ENCODE results near the gene GJC2.

Gene GJC2

DNA sequence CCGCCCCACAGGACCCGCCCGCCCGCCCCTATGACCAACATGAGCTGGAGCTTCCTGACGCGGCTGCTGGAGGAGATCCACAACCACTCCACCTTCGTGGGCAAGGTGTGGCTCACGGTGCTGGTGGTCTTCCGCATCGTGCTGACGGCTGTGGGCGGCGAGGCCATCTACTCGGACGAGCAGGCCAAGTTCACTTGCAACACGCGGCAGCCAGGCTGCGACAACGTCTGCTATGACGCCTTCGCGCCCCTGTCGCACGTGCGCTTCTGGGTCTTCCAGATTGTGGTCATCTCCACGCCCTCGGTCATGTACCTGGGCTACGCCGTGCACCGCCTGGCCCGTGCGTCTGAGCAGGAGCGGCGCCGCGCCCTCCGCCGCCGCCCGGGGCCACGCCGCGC, 8.0 kb downstream of the GJC2 start:
- H3K4me3 ChIP-seq (ENCODE audit: control insufficient read depth, low read depth, low read length), result no peak overlapping the region
- no peak for DNase-seq (ENCODE audit: low read depth)
- TF ChIP-seq, protein P1, sequence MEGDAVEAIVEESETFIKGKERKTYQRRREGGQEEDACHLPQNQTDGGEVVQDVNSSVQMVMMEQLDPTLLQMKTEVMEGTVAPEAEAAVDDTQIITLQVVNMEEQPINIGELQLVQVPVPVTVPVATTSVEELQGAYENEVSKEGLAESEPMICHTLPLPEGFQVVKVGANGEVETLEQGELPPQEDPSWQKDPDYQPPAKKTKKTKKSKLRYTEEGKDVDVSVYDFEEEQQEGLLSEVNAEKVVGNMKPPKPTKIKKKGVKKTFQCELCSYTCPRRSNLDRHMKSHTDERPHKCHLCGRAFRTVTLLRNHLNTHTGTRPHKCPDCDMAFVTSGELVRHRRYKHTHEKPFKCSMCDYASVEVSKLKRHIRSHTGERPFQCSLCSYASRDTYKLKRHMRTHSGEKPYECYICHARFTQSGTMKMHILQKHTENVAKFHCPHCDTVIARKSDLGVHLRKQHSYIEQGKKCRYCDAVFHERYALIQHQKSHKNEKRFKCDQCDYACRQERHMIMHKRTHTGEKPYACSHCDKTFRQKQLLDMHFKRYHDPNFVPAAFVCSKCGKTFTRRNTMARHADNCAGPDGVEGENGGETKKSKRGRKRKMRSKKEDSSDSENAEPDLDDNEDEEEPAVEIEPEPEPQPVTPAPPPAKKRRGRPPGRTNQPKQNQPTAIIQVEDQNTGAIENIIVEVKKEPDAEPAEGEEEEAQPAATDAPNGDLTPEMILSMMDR (conservative IDR thresholded peaks at IDR 0.05; ENCODE audit: control insufficient read depth, insufficient read depth, low read depth, low read length), result no peak

DNA sequence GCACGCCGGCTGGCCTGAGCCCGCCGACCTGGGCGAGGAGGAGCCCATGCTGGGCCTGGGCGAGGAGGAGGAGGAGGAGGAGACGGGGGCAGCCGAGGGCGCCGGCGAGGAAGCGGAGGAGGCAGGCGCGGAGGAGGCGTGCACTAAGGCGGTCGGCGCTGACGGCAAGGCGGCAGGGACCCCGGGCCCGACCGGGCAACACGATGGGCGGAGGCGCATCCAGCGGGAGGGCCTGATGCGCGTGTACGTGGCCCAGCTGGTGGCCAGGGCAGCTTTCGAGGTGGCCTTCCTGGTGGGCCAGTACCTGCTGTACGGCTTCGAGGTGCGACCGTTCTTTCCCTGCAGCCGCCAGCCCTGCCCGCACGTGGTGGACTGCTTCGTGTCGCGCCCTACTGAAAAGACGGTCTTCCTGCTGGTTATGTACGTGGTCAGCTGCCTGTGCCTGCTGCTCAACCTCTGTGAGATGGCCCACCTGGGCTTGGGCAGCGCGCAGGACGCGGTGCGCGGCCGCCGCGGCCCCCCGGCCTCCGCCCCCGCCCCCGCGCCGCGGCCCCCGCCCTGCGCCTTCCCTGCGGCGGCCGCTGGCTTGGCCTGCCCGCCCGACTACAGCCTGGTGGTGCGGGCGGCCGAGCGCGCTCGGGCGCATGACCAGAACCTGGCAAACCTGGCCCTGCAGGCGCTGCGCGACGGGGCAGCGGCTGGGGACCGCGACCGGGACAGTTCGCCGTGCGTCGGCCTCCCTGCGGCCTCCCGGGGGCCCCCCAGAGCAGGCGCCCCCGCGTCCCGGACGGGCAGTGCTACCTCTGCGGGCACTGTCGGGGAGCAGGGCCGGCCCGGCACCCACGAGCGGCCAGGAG, 8.6 kb downstream of the GJC2 start:
- no peak for DNase-seq (ENCODE audit: low read depth)
- TF ChIP-seq, protein P1 (conservative IDR thresholded peaks at IDR 0.05; ENCODE audit: control insufficient read depth, insufficient read depth, low read depth, low read length), result no peak
- H3K4me3 ChIP-seq (ENCODE audit: control insufficient read depth, low read depth, low read length), result no peak overlapping the region

DNA sequence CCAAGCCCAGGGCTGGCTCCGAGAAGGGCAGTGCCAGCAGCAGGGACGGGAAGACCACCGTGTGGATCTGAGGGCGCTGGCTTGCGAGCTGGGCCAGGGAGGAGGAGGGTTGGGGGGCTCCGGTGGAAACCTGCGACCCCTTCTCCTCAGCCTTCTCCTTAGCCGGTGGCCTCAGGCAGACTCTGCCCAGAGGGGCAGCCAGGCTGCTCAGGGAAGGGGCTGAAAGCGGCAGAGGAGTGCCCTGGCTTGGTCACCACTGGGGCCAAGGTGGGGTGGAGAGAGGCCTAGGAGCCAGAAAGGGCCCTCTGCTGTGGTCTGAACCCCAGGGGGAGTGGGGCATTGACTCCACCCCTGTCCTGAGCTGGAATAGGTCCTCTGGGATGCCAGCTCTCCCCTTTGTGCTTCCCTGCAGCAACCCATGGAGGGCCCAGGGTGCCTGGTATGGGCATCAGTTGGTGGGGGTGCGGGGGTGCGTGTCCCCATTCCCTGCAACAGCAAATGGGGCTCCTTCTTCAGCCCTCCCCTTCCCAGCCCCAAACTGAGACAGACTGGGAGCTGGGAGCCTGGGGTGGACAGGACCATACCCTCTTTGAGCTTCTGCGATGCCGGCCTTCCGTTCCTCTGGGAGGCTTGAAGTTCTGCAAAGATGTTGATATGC, 9.4 kb downstream of the GJC2 start:
- no peak overlapping the region for H3K4me3 ChIP-seq (ENCODE audit: control insufficient read depth, low read depth, low read length)
- DNase-seq (ENCODE audit: low read depth), result no peak
- TF ChIP-seq, protein P1 (conservative IDR thresholded peaks at IDR 0.05; ENCODE audit: control insufficient read depth, insufficient read depth, low read depth, low read length), result no peak

DNA sequence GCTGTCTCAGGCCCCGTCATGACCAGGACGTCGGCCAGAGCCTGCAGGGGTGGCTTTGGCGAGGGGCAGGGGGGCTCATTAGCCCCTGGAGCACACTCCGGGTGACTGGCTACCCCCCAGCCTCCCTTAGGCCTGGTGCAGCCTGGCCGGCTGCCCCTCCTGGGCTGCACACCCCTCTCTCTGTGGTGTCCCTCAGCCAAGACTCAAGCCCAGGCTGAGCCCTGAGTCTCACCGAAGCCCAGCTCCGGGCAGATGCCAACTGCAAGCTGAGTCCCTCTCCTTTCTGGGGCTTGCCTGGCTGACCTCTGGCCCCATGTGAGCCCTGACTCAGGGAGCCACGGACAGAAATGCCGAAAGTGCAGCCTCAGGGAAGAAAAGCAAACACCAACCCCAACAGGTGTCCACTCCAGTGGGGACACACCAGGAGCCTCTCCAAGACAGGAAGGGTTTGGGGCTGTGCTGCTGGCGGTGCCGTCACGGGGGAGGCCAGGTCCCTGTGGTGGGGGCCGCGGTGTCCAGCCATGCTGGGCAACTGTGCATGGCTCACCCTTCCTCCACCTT, 10.6 kb downstream of the GJC2 start:
- TF ChIP-seq, protein P1 (conservative IDR thresholded peaks at IDR 0.05; ENCODE audit: control insufficient read depth, insufficient read depth, low read depth, low read length), result no peak
- no peak overlapping the region for H3K4me3 ChIP-seq (ENCODE audit: control insufficient read depth, low read depth, low read length)
- no peak for DNase-seq (ENCODE audit: low read depth)

DNA sequence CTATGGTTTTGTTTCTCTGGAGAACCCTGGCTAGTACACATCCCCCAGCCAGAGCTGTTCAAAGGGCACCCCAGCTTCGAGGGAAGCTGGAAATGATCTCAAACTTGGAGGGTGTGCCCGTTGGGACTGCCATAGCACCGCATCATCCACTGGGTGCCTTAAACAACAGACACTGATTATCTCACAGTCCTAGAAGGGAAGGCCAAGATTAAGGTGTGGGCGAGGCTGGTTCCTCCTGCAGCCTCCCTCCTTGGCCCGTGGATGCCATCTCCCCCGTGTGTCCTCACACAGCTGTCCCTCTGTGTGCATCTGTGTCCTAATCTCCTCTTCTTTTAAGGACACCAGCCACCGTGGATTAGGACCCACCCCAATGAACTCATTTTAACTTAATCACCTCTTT, 11.6 kb downstream of the GJC2 start:
- no peak for DNase-seq (ENCODE audit: low read depth)
- no peak overlapping the region for H3K4me3 ChIP-seq (ENCODE audit: control insufficient read depth, low read depth, low read length)
- TF ChIP-seq, protein P1 (conservative IDR thresholded peaks at IDR 0.05; ENCODE audit: control insufficient read depth, insufficient read depth, low read depth, low read length), result no peak

DNA sequence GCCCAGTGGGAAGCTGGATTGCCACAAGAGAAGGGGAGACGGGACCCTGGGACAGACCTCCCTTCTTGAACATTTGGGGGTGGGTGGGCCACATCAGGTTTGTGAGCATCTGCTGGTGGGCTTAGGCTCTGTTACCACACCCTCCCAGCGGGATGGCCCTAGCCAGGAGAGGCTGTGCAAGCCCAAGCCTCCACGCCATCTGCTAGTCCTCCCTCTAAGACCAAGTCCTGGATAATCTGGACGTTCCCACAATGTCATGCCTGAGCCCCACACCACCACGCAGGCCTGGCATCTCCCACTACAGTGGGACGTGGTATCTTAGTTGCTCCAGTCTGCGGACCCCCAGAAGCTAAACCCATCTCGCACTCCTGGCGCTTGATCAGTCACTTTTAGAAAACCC, 12.1 kb downstream of the GJC2 start:
- DNase-seq (ENCODE audit: low read depth), result no peak
- TF ChIP-seq, protein P1 (conservative IDR thresholded peaks at IDR 0.05; ENCODE audit: control insufficient read depth, insufficient read depth, low read depth, low read length), result no peak
- no peak overlapping the region for H3K4me3 ChIP-seq (ENCODE audit: control insufficient read depth, low read depth, low read length)

Measured in fibroblast of mammary gland (primary cell).